NB4 (cell line): ENCODE data around the gene BSX.

ENCODE experiments used
- DNase-seq: peaks from one replicate; pipeline ENCODE4 v3.0.0; 2010; ENCODE audit warnings: low read depth
- H3K4me3 ChIP-seq: one replicate; pipeline ENCODE4 v1.5.1; 2011; ENCODE audit warnings: mild to moderate bottlenecking, low read depth, low read length, moderate library complexity
- CTCF ChIP-seq: IDR thresholded peaks from one replicate; pipeline ENCODE4 v1.5.1; 2012; ENCODE audit warnings: low read depth, low read length
- MAX ChIP-seq: IDR thresholded peaks from 2 replicates; pipeline ENCODE4 v1.6.1; 2011; ENCODE audit warnings: low read depth, low read length
- MYC ChIP-seq: IDR thresholded peaks from 2 replicates; pipeline ENCODE4 v1.6.1; 2011; ENCODE audit warnings: low read depth, low read length
- POLR2A ChIP-seq: IDR thresholded peaks from 2 replicates; pipeline ENCODE4 v1.6.1; 2011; ENCODE audit warnings: mild to moderate bottlenecking; ENCODE audit not compliant: insufficient read length; ENCODE audit errors: extremely low read depth

BSX gene

DNA sequence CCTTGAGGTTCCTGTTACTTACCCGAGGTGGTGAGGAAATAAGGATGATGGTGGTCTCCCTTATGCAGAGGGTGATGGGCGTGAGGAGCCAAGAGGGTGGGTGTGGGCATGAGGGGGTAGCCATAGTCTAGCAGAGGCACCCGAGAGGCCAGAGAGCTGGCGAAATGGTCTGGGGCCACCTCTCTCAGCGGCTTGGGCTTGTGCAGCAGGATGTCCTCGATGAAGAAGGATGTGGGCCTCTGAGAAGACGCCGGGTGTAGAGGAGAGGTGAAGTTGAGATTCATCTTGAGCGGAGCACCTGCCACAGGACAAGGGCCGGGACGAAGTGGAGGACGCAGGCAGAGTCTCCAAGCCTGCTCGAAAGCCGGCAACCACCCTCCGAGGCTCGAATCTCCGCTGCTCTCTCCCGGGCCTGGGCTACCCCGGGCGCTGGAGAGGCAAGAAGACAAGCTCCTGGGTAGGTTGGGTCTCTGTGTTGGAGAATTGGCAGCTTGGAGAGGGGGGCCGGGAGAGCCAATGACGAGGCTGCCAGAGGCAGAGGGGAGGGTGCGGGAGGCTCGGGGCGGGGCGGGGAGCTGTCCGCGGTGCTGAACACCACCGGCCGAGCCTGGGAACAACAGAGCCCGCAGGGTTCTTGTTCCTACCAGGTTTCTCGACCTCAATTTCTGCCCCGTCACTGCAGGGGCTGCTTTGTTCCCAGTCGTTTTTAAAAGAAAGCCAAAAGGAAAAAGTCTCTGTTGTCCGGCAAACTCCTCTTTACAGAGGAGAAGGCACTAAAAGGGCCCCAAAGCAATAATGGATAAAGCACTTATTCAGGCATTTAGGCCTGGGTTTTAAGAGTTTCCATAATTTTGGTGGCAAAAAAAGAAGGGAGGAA is at the start of gene BSX:
TSS of gene BSX (minus strand) at position 447 of the 877 bp plus-strand sequence. CDS start at position 284, 163 bp downstream.
- no peak for TF ChIP-seq CTCF
- 0 out of 2 replicates have a peak, but pooled peaks have one; percentile 10 for TF ChIP-seq MAX
- no peak within 1 kb of the TSS for H3K4me3 ChIP-seq
- DNase-seq: peak; percentile 80

DNA sequence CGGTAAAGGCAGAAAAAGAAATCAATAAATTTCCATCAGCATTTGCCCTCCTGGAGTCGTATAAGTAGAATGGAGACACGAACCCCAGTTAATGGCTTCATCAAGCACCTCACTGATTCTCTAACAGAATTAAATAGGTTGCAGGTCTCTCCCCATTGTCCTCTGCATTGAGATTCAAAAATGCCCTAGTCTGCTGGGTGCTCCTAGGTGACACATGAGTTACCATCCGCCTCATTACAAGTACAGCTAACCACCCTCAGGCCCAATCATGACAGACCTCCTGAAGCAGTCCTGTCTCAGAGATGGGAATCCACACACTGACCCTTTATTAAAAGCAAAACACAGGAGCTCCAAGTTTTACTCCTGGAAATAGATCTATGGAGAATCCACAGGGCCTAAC is 48.9 kb upstream of the BSX start:
- H3K4me3 ChIP-seq: no peak overlapping the region
- TF ChIP-seq CTCF (no peak), MYC (no peak), POLR2A (no peak), MAX (no peak)
- no peak for DNase-seq

DNA sequence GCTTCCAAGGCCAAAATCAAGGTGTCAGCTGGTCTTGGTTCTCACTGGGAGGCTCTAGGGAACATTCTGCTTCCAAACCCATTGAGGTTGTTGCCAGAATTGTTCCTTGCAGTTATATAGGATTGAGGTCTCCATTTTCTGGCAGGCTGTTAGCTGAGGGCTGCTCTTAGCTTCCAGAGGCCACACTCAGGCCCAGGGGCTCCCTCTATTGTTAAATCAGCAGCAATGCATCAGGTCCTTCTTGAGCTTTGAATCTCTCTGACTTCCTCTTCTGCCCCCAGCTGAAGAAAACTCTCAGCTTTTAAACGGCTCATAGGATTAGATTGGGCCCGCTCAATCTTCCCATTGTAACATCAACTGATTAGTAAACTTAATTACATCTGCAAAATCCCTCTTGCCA is 39.3 kb upstream of the BSX start:
- peak; percentile 81 for DNase-seq
- no peak for TF ChIP-seq MYC
- peak; percentile 88 for TF ChIP-seq CTCF
- no peak overlapping the region for H3K4me3 ChIP-seq

DNA sequence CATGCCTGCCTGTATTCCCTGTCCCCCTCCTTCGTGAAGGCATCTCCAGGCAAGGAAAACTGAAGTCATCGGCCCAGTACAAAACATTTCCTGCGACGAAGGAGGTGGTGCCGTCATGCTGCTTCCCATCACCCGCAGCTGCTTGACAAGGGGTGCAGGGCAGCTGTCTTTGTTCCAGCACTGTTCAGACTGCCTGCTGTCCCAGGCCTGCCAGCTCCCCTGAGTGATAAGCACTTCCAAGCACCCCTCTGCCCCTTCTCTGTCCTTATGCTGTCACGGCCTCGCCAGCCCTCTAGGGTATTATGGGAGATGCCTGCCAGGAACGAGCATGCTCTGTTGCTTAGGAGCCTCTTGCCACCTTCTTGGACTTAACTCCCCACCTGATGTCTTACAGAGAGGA is 37.1 kb upstream of the BSX start:
- DNase-seq: no peak
- no peak overlapping the region for H3K4me3 ChIP-seq
- TF ChIP-seq CTCF (no peak), MYC (no peak), POLR2A (no peak), MAX (no peak)

- TF ChIP-seq MYC: no peak
- DNase-seq: no peak
- no peak overlapping the region for H3K4me3 ChIP-seq
Measured at GRCh38 chr11:123011510-123011909, 29.9 kb upstream of the BSX start.

DNA sequence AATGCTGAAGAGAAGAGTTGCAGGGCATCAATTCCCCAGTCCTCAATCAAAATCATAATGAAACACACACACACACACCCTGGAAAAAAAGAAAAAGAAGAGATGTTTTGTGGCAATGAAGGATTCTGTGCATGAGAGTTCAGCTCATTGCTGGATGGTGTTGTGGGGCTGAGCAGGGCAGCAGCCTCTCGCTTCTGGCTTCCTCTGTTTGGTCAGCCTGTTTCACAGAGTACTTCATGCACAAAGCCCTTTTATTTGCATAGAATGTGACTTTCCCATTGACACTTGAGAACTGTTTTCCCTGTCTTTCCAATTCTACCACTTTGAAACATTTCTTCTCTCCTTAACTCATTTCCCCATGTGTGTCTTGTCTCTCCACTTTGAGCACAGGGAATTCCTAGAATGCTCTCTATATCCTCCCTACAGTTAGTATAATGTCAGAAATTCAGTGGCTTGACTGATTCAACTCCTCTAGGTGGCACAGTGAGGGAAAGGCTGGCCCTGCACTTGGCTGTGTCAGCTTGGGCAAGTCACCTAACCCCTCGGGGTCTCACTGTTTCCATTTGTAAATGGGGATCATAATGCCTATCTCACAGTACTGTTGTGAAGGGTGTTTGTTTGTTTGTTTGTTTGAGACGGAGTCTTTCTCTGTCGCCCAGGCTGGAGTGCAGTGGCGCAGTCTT is 25.4 kb upstream of the BSX start:
- TF ChIP-seq MYC: no peak
- TF ChIP-seq MAX: no peak
- TF ChIP-seq POLR2A: no peak
- TF ChIP-seq CTCF: no peak
- no peak for DNase-seq
- H3K4me3 ChIP-seq: no peak overlapping the region
